GM12873 (cell line): ENCODE results near the gene GSAP.

Experiments used
- TF ChIP-seq, protein P1 (sequence below): IDR thresholded peaks from 2 replicates; pipeline ENCODE4 v1.5.1; 2012; ENCODE audit warnings: low read depth, mild to moderate bottlenecking, moderate library complexity, low read length, control low read depth; ENCODE audit not compliant: insufficient read depth; ENCODE audit errors: missing control alignments

Gene GSAP

DNA sequence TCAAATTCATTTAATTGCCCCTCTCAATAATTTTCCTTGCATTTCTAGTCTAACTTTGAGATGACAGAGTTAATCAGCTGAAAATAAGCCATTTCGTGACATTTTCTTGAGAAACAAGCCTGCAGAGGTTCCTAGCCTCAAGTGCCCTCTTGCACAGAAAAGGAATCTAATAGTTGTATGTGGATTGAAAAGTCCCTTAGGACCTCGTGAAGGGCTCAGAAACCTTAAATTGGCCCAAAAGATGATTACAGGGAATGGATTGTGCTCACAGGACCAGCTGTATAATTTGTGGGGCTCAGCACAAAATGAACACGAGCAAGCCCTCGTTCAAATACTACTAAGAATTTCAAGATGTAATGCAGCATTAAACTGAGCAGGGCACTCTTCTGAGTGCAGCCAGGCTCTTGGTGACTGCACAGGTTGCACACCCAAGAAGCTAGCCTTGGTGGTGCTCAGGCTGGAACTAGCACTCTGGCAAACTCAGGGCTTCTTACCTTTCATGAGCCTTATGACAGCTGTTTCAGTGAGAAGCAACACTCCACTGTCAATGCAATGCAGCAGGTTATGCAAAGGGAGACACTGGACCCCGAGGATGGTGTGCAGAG lies 102.2 kb downstream of the GSAP start:
- TF ChIP-seq, protein P1, sequence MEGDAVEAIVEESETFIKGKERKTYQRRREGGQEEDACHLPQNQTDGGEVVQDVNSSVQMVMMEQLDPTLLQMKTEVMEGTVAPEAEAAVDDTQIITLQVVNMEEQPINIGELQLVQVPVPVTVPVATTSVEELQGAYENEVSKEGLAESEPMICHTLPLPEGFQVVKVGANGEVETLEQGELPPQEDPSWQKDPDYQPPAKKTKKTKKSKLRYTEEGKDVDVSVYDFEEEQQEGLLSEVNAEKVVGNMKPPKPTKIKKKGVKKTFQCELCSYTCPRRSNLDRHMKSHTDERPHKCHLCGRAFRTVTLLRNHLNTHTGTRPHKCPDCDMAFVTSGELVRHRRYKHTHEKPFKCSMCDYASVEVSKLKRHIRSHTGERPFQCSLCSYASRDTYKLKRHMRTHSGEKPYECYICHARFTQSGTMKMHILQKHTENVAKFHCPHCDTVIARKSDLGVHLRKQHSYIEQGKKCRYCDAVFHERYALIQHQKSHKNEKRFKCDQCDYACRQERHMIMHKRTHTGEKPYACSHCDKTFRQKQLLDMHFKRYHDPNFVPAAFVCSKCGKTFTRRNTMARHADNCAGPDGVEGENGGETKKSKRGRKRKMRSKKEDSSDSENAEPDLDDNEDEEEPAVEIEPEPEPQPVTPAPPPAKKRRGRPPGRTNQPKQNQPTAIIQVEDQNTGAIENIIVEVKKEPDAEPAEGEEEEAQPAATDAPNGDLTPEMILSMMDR = no peak

DNA sequence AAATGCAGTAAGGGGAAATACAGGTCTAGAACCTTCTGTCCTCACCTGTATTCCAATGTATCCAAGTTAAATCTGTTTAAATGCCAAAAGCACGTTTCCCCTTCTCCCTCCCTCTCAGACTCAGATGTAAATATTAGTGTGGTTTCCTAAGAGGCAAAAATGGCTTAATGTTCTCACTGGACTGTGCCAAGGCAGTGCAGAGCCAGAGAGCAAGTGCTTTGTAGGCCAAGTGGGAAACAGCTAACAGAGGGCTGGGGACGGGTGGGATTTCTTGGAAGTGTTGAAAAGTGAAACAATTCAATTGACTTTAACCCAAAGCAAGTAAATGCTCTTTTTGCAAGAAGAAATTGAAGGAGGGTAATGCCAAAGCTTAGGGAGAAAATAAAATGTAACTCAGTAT lies 103.1 kb downstream of the GSAP start:
- TF ChIP-seq, protein P1 = no peak

DNA sequence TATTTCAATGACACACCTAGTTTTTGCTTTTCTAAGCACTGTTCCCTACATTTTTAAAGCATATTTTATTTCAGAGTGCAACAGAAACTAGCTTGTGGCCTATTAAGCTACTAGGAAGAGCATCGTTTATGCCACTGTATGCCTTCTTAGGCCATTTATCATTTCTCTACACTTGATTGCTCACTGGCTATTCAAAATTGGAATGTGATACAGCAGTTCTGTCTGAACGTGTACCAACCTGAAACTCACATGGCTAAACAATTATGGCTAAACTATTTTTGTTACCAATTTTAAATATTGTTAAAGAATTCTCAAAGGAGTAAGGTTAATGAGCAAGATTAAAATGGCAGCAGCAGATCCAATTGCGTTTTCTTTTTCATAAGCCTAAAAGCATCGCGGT lies 105.2 kb downstream of the GSAP start:
- TF ChIP-seq, protein P1 = no peak

DNA sequence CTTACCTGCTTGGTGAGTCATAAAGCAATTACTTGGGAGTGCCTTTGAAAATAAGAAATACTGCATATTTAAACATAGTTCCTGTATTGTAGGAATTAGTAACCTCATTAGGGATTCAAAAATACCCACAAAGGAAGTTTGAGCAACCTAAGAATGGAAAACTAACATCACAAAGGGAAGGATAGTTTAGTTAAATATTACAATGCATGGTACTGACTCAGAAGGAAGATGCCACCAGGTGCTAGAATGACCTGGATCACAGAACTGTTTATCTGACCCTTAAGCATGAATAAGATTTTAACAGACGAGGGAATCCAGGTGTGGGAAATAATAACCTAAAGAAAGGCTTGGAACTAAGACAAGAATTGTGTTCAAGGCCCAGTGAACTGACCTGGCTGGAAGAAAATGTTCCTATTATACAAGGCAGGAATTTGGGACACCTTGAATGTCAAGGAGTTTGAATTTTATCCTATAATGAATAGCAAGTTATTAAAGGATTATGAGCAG lies 106.4 kb downstream of the GSAP start:
- TF ChIP-seq, protein P1 = no peak

DNA sequence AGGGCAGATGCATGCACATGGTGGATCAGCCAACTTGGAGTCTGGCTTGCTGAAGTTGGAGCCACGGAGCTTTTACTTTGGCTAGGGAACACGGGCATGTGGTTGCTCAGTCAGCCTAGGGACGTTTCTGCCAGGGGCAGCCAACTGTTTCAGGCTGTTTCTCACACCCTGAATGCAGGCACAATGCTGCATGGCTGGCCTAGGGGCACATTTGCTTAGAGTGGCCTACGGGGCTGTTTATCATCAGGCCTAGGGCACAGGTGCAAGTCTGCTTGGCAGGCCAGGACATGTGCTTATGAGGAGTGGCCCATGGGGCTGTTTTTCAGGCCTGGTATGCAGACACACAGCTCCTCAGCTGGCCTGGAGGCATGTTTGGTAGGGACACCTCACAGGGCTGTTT lies 107.4 kb downstream of the GSAP start:
- TF ChIP-seq, protein P1 = no peak

DNA sequence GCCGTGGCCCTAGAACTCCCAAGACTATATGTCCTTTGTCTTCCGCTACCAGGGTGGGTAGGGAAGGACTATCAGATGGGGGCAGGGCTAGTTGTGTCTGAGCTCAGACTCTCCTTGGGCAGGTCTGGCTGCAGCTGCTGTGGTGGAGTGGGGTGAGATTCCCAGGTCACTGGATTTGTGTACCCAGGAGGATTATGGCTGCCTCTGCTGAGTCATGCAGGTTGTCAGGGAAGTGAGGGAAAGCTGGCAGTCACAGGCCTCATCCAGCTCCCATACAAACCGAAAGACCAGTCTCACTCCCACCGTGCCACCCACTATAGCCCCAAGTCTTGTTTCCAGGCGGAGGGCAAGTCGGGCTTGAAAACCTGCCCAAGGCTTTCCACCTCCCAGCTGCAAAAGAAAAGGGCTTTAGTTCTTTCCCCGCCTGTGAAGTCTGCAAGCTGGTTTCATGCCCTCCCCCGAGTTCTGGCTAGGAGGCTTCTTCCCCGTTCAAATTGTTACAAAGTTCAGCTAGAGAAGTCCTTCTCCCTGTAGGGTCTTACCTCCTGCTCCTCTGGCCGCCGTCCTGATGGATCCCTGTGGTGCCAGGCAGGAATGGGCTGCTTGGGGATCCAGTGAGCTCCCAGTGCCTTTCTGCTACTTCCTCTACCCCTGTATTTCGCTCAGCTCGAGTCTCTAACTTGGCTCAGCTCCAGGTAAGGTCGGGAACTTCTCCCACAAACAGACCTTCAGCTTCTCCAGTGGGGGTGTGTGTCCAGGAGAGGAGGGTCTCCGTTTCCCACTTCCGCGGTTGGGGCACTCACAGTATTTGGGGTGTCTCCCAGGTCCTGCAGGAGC lies 109.7 kb downstream of the GSAP start:
- TF ChIP-seq, protein P1 = no peak

DNA sequence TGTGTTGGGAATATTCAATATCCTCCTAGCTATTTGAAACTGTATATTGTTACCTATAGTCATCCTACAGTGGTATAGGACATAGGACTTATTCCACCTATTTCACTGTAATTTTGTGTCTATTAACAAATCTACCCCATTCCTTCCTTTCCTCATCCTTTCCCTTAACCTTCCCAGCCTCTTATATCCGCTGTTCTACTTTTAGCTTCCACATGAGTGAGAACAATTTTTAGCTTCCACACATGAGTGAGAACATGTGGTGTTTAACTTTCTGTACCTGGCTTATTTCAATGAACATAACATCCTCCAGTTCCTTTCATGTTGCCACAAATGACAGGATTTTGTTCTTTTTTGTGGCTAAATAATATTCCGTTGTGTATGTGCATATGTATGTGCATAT lies 120.6 kb downstream of the GSAP start:
- TF ChIP-seq, protein P1 = no peak
